Neutrophil (primary cell): ENCODE data around the gene BSND.

Source experiments
- H3K27ac ChIP-seq: fragments of 200-600 bp; sonication (generic); 2 replicates; pipeline ENCODE4 v1.5.1; 2016; ENCODE audit warnings: mild to moderate bottlenecking, moderate library complexity
- H3K27me3 ChIP-seq: fragments of 200-600 bp; sonication (generic); 2 replicates; pipeline ENCODE4 v1.6.0; 2016; ENCODE audit warnings: mild to moderate bottlenecking
- H3K36me3 ChIP-seq: fragments of 200-600 bp; sonication (generic); 2 replicates; pipeline ENCODE4 v1.5.1; 2017
- H3K4me1 ChIP-seq, 2 experiments: fragments of 200-600 bp in 1 of 2; sonication (generic) in 1 of 2; 1 replicate in 1 of 2; 2 replicates in 1 of 2; pipeline versions ENCODE4 v1.5.1 to v1.6.1; 2013 to 2016; ENCODE audit warnings: low read depth in 1 of 2, low read length in 1 of 2, mild to moderate bottlenecking in 1 of 2, moderate library complexity in 1 of 2; ENCODE audit not compliant: control insufficient read depth in 1 of 2, insufficient read depth in 1 of 2
- H3K4me3 ChIP-seq, 2 experiments: fragments of 200-600 bp in 1 of 2; sonication (generic) in 1 of 2; 1 replicate in 1 of 2; 2 replicates in 1 of 2; pipeline ENCODE4 v1.5.1; 2013 to 2016; ENCODE audit warnings: low read depth in 1 of 2, low read length in 1 of 2, mild to moderate bottlenecking in 1 of 2, moderate library complexity in 1 of 2
- H3K9me3 ChIP-seq: fragments of 200-600 bp; sonication (generic); 2 replicates; pipeline ENCODE4 v1.5.1; 2016
- TF ChIP-seq, protein P1 (sequence below): fragments of 200-600 bp; sonication (generic); IDR thresholded peaks from 2 replicates; pipeline ENCODE4 v1.5.1; 2016; ENCODE audit warnings: antibody characterized with exemption

The BSND gene

DNA sequence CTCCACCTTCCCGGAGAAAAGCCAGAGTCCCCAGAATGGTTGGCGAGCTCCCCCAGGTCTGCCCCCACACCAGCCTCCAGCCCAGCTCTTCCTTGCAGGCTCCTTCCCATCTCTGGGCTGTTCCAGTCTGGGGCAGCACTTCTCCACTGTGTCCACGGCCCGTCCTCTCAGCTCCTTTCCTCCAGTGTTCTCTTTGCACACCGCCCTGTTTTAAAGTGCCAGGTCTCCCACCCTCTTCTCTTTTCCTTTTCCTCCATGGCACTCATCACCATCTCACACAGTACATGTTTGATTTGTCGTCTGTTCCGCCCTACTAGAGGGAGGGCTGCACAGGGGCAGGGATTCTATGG, 34.5 kb downstream of the BSND start:
- Histone ChIP-seq H3K4me1 (peaks cover 34 to 44% of the 10 kb centered on the region in 2 experiments), H3K9me3 (no peaks in the 10 kb centered on the region), H3K4me3 (no peak overlapping the region), H3K27me3 (no peaks in the 10 kb centered on the region), H3K27ac (no peak overlapping the region), H3K36me3 (no peaks in the 10 kb centered on the region)
- TF ChIP-seq, protein P1, sequence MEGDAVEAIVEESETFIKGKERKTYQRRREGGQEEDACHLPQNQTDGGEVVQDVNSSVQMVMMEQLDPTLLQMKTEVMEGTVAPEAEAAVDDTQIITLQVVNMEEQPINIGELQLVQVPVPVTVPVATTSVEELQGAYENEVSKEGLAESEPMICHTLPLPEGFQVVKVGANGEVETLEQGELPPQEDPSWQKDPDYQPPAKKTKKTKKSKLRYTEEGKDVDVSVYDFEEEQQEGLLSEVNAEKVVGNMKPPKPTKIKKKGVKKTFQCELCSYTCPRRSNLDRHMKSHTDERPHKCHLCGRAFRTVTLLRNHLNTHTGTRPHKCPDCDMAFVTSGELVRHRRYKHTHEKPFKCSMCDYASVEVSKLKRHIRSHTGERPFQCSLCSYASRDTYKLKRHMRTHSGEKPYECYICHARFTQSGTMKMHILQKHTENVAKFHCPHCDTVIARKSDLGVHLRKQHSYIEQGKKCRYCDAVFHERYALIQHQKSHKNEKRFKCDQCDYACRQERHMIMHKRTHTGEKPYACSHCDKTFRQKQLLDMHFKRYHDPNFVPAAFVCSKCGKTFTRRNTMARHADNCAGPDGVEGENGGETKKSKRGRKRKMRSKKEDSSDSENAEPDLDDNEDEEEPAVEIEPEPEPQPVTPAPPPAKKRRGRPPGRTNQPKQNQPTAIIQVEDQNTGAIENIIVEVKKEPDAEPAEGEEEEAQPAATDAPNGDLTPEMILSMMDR: no peak

DNA sequence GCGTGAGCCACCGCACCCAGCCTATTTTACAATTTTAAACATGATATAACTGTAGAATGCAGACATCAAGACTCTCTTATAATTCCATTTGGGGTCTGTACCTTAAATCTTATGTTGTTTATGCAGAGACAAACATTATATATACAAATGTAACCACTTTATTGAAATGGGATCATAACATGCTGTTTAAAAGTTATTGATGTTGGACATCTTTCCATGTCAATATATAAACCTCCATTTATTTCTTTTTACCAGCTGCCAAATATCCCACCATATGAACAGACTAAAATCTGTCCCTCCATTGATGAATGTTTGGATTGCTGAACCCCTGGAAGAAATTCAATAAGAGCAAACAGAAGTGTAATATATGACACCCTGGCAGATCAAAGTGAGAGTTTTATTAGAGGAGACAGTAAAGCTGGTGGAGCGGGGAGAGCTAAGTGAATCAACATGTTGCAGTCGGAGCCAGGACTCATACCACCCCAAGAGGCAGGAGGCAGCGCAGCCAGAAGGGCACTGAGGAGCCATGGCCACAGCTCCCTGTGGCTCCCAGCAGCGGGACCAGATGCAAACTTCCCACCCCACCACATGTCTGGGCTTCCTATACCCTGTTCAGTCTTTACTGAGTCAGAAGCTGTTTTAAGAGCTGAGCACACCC, 35.9 kb downstream of the BSND start:
- H3K27ac ChIP-seq: no peak overlapping the region
- peaks cover 11% of the 10 kb centered on the region for H3K27me3 ChIP-seq
- H3K9me3 ChIP-seq: no peaks in the 10 kb centered on the region
- no peaks in the 10 kb centered on the region for H3K36me3 ChIP-seq
- TF ChIP-seq, protein P1: no peak
- no peak overlapping the region for H3K4me3 ChIP-seq
- peaks cover 48 to 57% of the 10 kb centered on the region in 2 experiments for H3K4me1 ChIP-seq

DNA sequence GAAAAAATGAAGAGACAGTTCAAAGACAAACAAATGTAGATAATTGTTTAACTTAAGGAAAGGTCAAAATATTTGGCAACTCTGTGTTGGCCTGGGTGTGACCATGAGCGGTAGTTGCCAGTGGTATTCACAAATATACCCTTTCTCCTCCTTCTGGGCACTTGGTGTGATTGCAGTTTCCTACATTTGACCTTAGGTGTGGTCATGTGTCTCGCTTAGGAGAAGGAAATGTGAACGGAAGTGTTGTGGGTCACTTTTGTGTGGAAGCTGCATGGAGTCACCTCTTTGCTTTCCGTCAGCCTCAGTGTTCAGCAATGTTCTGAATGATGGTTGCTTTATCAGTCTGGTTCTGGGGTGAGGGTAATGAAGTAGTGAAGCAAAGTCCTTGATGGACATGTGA, 37.2 kb downstream of the BSND start:
- peak overlapping the region in 1 of 2 experiments; percentile 12 for H3K4me3 ChIP-seq
- no peaks in the 10 kb centered on the region for H3K36me3 ChIP-seq
- TF ChIP-seq, protein P1: peak; percentile 16
- H3K27ac ChIP-seq: peak overlapping the region; percentile 60
- peaks cover 24% of the 10 kb centered on the region for H3K27me3 ChIP-seq
- H3K4me1 ChIP-seq: peaks cover 59 to 70% of the 10 kb centered on the region in 2 experiments
- no peaks in the 10 kb centered on the region for H3K9me3 ChIP-seq

DNA sequence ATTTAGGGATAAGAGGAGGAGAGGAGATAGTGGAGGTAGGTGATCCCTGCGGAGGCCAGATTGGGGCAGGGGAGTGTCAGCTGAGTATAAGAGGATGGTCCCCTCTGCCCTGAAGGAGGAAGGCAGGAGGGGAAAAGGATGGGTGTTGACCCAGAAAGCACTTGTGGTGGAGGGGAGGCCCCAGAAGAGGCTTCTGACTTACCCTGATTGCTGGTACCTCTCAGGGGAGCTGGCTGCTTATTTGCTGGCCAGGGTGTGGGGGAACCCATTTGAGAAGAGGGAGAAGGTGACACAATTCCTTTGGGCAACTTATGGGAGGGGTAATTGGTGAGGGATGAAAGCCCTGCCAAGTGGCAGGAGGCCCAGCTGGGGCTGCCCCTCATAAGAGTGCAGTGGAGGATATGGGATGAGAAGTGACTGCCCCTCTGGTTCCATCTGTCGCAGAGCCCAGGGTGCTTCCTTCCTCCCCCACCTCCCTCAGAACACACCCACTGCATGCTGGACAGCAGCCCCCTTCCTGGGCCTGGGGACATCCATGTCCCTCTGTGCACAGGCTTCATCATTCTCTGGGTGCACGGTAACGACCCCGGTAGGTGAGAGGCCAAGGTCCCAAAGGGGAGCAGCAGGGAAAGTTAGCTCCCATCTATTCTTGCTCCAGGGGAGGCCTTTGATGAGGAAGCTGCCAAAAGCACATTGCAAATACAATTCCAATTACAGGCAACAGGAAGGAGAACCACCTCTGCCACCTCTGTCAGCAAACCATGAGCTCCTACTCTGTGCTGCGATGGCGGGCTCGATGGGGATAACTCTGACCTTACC, 39.2 kb downstream of the BSND start:
- Histone ChIP-seq H3K36me3 (no peaks in the 10 kb centered on the region), H3K4me3 (no peak overlapping the region), H3K27me3 (peaks cover 40% of the 10 kb centered on the region), H3K4me1 (peaks cover 59 to 74% of the 10 kb centered on the region in 2 experiments), H3K27ac (peak overlapping the region; percentile 16), H3K9me3 (no peaks in the 10 kb centered on the region)
- TF ChIP-seq, protein P1: no peak

DNA sequence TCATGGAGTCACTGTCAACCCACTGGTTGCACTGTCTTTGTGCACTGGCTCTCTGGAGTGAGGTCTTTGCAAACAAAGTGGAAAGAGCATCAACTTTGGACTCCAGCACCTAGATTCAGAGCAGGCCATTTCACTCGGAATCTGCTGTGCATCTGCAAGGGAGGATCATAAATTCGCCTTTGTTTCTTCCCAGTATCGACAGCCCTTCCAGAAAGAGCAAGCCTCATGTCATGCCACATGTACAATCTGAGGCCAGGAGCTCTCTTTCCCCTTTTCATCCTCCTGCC, 39.8 kb downstream of the BSND start:
- no peak overlapping the region for H3K27ac ChIP-seq
- peaks cover 59 to 74% of the 10 kb centered on the region in 2 experiments for H3K4me1 ChIP-seq
- TF ChIP-seq, protein P1: no peak
- H3K9me3 ChIP-seq: no peaks in the 10 kb centered on the region
- H3K4me3 ChIP-seq: no peak overlapping the region
- no peaks in the 10 kb centered on the region for H3K36me3 ChIP-seq
- H3K27me3 ChIP-seq: peaks cover 40% of the 10 kb centered on the region
